Heart right ventricle (tissue), 16 donors: ENCODE measurements around the gene GLYR1. TPM values are rescaled to one million over a fixed set of nuclear protein-coding genes. Genes with fewer than 3 reads are reported as not detected.
A peak's percentile ranks its signal among the peaks of the same experiment; 100 is the strongest.

ENCODE experiments used
- ATAC-seq, 8 donors: fragments of 200-7000 bp; cut with Tn5 transposase; one replicate each; pipeline ENCODE4 v1.9.1; 2020; ENCODE audit warnings: mild to moderate bottlenecking in 8 of 8, moderate library complexity in 8 of 8, moderate number of reproducible peaks in 1 of 8
- DNase-seq, 2 donors: peaks; one replicate each; pipeline ENCODE4 v3.0.0-alpha.2; 2020
- H3K27ac ChIP-seq, 10 donors: fragments of 200-600 bp; sonication (generic) in 2 of 10; one replicate each; pipeline versions ENCODE4 v1.5.0 to v1.8.0; 2020 to 2022; ENCODE audit warnings: mild to moderate bottlenecking in 3 of 10
- H3K27me3 ChIP-seq, 7 donors: fragments of 200-600 bp; one replicate each; pipeline ENCODE4 v1.8.0; 2021 to 2022; ENCODE audit warnings: mild to moderate bottlenecking in 2 of 7
- H3K36me3 ChIP-seq, 9 donors: fragments of 200-600 bp; sonication (generic) in 1 of 9; one replicate each; pipeline versions ENCODE4 v1.5.0 to v1.8.0; 2020 to 2022; ENCODE audit warnings: mild to moderate bottlenecking in 2 of 9
- H3K4me1 ChIP-seq, 9 donors: fragments of 200-600 bp; sonication (generic) in 1 of 9; one replicate each; pipeline versions ENCODE4 v1.5.0 to v1.8.0; 2020 to 2022; ENCODE audit warnings: mild to moderate bottlenecking in 4 of 9
- H3K4me3 ChIP-seq, 10 donors: fragments of 200-600 bp; sonication (generic) in 2 of 10; one replicate each; pipeline versions ENCODE4 v1.5.0 to v1.8.0; 2020 to 2022; ENCODE audit warnings: mild to moderate bottlenecking in 7 of 10, moderate library complexity in 2 of 10
- H3K9me3 ChIP-seq, 11 donors: fragments of 200-600 bp in 10 of 11; sonication (generic) in 2 of 11; one replicate each; pipeline versions ENCODE4 v1.5.0 to v1.8.0; 2013 to 2022; ENCODE audit warnings: mild to moderate bottlenecking in 2 of 11, control low read depth in 1 of 11, moderate library complexity in 1 of 11
- WGBS, 2 donors: extraction: QIAGEN DNeasy Blood & Tissue Kit; methylation state at CpG; one replicate each; pipeline ENCODE4 v1.1.7; 2013; ENCODE audit warnings: inconsistent platforms in 1 of 2; 5-methylcytosine and 5-hydroxymethylcytosine counted together
- intact Hi-C, 10 donors: fragments of 100-400 bp; cut with DNase I; formaldehyde crosslinking; loops; one replicate each; pipeline versions ENCODE4 v1.11.1 to v1.14.2; 2022
- polyA plus RNA-seq, 2 donors: library from polyadenylated mRNA; stranded (reverse); fragments of 200-250 nt; gene quantifications; one replicate each; pipeline ENCODE4 v1.2.3, GENCODE V29; 2013
- total RNA-seq, 10 donors: library from RNA; stranded (reverse); fragmentation: NEBNext Ultra II Directional in 3 of 10; extraction: Animal tissue kit (Norgen Biotek cat#: 25700) in 3 of 10; gene quantifications; one replicate each; pipeline versions ENCODE4 v1.2.1 to v1.2.4, GENCODE V29; 2021 to 2023
- TF ChIP-seq, protein P1 (sequence below), 9 donors: fragments of 200-600 bp; sonication (generic) in 2 of 9; IDR thresholded peaks; one replicate each; pipeline versions ENCODE4 v1.5.0 to v1.8.0; 2021 to 2022; ENCODE audit warnings: antibody characterized with exemption in 9 of 9, mild to moderate bottlenecking in 5 of 9, moderate library complexity in 1 of 9
- donor health status: Arrhythmogenic right ventricular cardiomyopathy.
- donor health status: ischemic (EF 13 %, LVEDD 7.1; RV severe dilation, severe dysfunction).
- donor health status: healthy with polysubstance abuse.
- donor health status: DM: no; HTN: yes; CAD: no.
- donor health status: DM: no; HTN: no; CAD: no.
- donor health status: ischemic (EF 25% LVEDD 6.9; RV normal size, moderate dysfunction).
- donor health status: ischemic (EF 25% LVEDD 5.7; RV mildly dilated, moderate dysfunction).
- donor health status: healthy.
- donor health status: DM: yes; HTN: yes; CAD: no.
- donor health status: Ischemic cardiomyopathy.
- donor health status: ischemic (EF 35%, LVEDD 5.7; RV mildly dilated, moderate dysfunction).
- donor health status: nonischemic (EF 11% LVEDD 7.7; RV severe dilation, severe dysfunction).
- donor health status: DM: yes; HTN: yes; CAD: no.
- donor health status: PGD.
- donor health status: ischemic (EF 29% LVEDD 5.4; RV normal size, mild dysfunction).
- donor health status: nonischemic (EF 23%, LVEDD 6.1; RV moderate dilation, normal function).

GLYR1 gene
- total and polyA plus RNA-seq, 12 donors, result 36.5 to 105 (median 73.3) TPM

DNA sequence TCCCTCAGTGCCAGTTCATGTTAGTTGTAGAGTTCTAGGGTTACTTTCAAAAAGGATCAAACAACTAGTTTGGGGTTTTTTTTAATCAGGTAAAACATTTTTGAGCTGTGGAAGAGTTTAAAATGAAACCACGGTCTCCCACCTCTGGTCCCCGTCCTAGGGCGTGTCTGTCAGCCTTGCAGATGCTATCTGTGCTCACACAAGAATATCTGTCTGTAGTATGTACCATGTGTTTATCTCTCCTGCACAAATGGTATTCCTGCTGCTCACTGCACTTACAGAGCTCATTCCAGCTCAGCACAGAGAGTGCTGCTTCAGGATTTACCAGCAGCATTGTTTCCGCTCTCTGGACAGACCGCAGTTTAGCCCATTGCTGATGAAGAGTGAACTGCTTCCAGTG lies 39.1 kb upstream of the GLYR1 start:
- Histone ChIP-seq H3K4me3 (no peak overlapping the region), H3K9me3 (no peaks in the 10 kb centered on the region), H3K36me3 (peaks cover 2 to 88% (median 51%) of the 10 kb centered on the region in 9 donors), H3K27ac (no peak overlapping the region), H3K4me1 (peaks cover 0 to 23% (median 12%) of the 10 kb centered on the region in 9 donors), H3K27me3 (no peaks in the 10 kb centered on the region)
- ATAC-seq, result no peak
- intact Hi-C loops, result loop anchor here in 1 of 10 donors (10.0 kb wide), 1 partner anchor 59 kb away; no protein-coding TSS in a partner anchor
- no peak for DNase-seq
- 98 to 99% methylated on average over 5 of the region's 5 CpGs for WGBS, 2 donors
- TF ChIP-seq, protein P1, sequence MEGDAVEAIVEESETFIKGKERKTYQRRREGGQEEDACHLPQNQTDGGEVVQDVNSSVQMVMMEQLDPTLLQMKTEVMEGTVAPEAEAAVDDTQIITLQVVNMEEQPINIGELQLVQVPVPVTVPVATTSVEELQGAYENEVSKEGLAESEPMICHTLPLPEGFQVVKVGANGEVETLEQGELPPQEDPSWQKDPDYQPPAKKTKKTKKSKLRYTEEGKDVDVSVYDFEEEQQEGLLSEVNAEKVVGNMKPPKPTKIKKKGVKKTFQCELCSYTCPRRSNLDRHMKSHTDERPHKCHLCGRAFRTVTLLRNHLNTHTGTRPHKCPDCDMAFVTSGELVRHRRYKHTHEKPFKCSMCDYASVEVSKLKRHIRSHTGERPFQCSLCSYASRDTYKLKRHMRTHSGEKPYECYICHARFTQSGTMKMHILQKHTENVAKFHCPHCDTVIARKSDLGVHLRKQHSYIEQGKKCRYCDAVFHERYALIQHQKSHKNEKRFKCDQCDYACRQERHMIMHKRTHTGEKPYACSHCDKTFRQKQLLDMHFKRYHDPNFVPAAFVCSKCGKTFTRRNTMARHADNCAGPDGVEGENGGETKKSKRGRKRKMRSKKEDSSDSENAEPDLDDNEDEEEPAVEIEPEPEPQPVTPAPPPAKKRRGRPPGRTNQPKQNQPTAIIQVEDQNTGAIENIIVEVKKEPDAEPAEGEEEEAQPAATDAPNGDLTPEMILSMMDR (IDR thresholded peaks at IDR 0.05), result no peak

DNA sequence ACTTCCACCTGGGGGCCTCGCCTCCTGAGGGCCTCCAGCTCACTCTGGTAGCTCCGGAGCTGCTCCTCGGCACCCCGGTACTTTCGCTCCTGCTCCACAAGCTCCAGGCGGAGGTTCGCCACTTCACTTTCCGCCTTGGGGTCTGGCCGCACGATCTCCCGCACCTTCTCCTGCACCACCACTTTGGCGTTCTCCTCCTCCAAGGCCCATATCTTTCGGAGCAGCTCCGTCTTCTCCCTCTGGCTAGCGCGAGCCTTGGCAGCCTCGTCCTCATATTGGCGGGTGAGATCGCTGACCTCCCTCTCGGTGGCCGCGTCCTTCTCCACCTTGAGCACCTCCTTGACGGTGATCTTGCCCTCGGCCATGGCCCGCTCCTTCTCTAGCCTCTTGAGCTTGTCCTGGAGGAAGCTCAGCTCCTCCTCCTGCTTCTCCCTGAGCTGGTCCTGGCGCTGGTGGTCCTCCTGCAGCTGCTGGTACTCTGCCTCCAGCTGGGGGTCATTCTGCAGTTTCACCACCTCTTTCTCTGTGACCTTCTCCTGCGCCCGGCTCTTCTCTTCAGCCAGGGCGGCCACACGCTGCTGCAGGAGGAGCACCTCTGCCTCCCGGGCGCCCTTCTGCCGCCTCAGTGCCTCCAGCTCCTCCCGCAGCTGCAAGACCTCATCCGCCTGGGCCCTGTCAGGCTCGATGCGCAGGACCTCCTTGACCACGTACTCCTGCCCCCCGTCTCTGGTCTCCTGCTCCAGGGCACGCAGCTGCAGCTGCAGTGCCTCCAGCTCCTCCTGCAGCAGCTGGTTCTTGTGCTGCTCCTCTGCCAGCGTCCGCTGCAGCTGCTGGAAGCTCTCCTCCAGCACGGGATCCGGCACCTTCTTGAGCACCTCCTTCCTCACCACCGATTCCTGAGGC lies 38.1 kb upstream of the GLYR1 start:
- TF ChIP-seq, protein P1 (IDR thresholded peaks at IDR 0.05), result no peak
- no peaks in the 10 kb centered on the region for H3K9me3 ChIP-seq
- WGBS, 2 donors, result 93 to 95% methylated on average over 45 of the region's 45 CpGs

DNA sequence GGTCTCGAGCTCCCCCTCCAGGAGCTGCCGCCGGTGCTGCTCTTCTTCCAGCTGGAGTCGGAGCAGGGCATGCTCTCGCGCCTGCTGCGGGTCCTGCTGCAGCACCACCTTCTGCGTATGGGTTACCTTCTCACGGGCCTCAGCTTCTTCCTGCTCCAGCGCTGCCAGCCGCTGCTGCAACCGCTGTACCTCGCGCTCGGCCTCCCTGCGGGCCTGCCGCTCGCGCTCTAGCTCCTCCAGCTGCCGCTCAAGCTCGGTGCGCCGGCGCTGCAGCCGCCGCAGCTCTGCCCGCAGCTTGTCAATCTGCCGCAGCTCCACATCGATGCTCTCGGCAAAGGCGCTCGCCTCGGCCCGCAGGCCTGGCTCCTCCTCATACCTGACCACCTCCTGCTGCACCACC lies 37.1 kb upstream of the GLYR1 start:
- Histone ChIP-seq H3K4me3 (no peak overlapping the region), H3K27ac (no peak overlapping the region), H3K4me1 (peaks cover 0 to 25% (median 12%) of the 10 kb centered on the region in 9 donors), H3K9me3 (no peaks in the 10 kb centered on the region), H3K36me3 (peaks cover 6 to 96% (median 64%) of the 10 kb centered on the region in 9 donors), H3K27me3 (no peaks in the 10 kb centered on the region)
- intact Hi-C loops, result loop anchor here in 1 of 10 donors (10.0 kb wide), 1 partner anchor 61 kb away; no protein-coding TSS in a partner anchor
- ATAC-seq (no peak), DNase-seq (no peak)
- WGBS, 2 donors, result 95 to 98% methylated on average over 32 to 34 of the region's 34 CpGs
- TF ChIP-seq, protein P1 (IDR thresholded peaks at IDR 0.05), result no peak

More for the DNA sequence above, 38.1 kb upstream of the GLYR1 start:
- ATAC-seq (no peak), DNase-seq (no peak)
- Histone ChIP-seq H3K27me3 (no peaks in the 10 kb centered on the region), H3K36me3 (peaks cover 6 to 92% (median 60%) of the 10 kb centered on the region in 9 donors), H3K27ac (no peak overlapping the region), H3K4me3 (no peak overlapping the region), H3K4me1 (peaks cover 0 to 25% (median 12%) of the 10 kb centered on the region in 9 donors)
- intact Hi-C loops, result loop anchor here in 1 of 10 donors (10.0 kb wide), 1 partner anchor 60 kb away; no protein-coding TSS in a partner anchor

DNA sequence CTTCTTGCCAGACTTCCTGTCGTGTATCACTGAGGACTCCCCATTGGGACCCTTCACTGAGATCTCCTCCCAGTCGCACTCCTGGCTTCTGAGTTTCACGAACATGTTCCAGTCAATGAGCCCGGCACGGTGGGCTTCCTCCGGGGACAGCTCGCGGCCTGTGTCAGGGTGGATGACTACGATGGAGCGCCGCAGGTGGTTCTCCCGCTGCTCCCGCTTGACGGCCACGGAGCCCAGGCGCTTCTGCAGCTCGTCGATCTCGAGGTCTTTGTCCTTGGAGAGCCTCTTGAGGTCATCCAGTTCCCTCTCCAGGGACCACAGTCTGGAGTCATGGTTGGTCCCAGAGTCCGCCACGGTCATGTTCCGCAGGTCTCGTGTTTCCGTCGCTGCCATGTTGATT lies 36.4 kb upstream of the GLYR1 start:
- H3K9me3 ChIP-seq, result no peaks in the 10 kb centered on the region
- ATAC-seq (peak in 1 of 8 donors; percentile 3), DNase-seq (no peak)
- H3K4me3 ChIP-seq, result no peak overlapping the region
- peaks cover 6 to 100% (median 71%) of the 10 kb centered on the region in 9 donors for H3K36me3 ChIP-seq
- intact Hi-C loops, result loop anchor here in 1 of 10 donors (10.0 kb wide), 1 partner anchor 61 kb away; no protein-coding TSS in a partner anchor
- WGBS, 2 donors, result 94 to 97% methylated on average over 25 of the region's 25 CpGs
- H3K4me1 ChIP-seq, result peaks cover 0 to 25% (median 12%) of the 10 kb centered on the region in 9 donors
- no peaks in the 10 kb centered on the region for H3K27me3 ChIP-seq
- TF ChIP-seq, protein P1 (IDR thresholded peaks at IDR 0.05), result no peak
- peak overlapping the region in 5 of 10 donors; percentile 6 to 60 (median 41) for H3K27ac ChIP-seq
